Sigmoid colon (tissue), 7 donors: ENCODE results near the gene UGT1A7. TPM values are rescaled to one million over a fixed set of nuclear protein-coding genes. Genes with fewer than 3 reads are reported as not detected.

Experiments used
- DNase-seq: peaks from one replicate; pipeline ENCODE4 v3.0.0-alpha.2; 2019
- H3K27ac ChIP-seq, 4 donors: fragments of 200-600 bp; sonication (generic); one replicate each; pipeline ENCODE4 v1.5.1; 2016 to 2019; ENCODE audit warnings: mild to moderate bottlenecking in 1 of 4
- H3K27me3 ChIP-seq, 3 donors: fragments of 200-600 bp; sonication (generic); one replicate each; pipeline ENCODE4 v1.5.1; 2019; ENCODE audit warnings: mild to moderate bottlenecking in 1 of 3
- H3K36me3 ChIP-seq, 4 donors: fragments of 200-600 bp; sonication (generic); one replicate each; pipeline ENCODE4 v1.5.1; 2016 to 2019
- H3K4me1 ChIP-seq, 4 donors: fragments of 200-600 bp; sonication (generic); one replicate each; pipeline ENCODE4 v1.5.1; 2017 to 2019
- H3K4me3 ChIP-seq, 4 donors: fragments of 200-600 bp; sonication (generic); one replicate each; pipeline ENCODE4 v1.5.1; 2017 to 2019; ENCODE audit warnings: mild to moderate bottlenecking in 2 of 4, moderate library complexity in 1 of 4
- H3K9me3 ChIP-seq, 4 donors: fragments of 200-600 bp in 3 of 4; sonication (generic) in 3 of 4; one replicate each; pipeline versions ENCODE4 v1.5.1 to v1.6.1; 2013 to 2019
- CTCF ChIP-seq, 4 experiments: fragments of 450-650 bp in 3 of 4; fragments of 200-600 bp in 1 of 4; IDR thresholded peaks; one replicate each; pipeline ENCODE4 v1.5.1; 2016 to 2019; ENCODE audit warnings: antibody characterized with exemption in 4 of 4, mild to moderate bottlenecking in 3 of 4, moderate library complexity in 2 of 4
- EP300 ChIP-seq, 4 donors: sonication (generic); formaldehyde crosslinking; IDR thresholded peaks; one replicate each; pipeline ENCODE4 v1.6.1; 2017; ENCODE audit warnings: antibody characterized with exemption in 4 of 4
- POLR2A ChIP-seq, 2 donors: fragments of 450-650 bp; IDR thresholded peaks; one replicate each; pipeline ENCODE4 v1.6.1; 2016; ENCODE audit warnings: antibody characterized with exemption in 2 of 2, mild to moderate bottlenecking in 2 of 2, moderate library complexity in 2 of 2
- POLR2AphosphoS5 ChIP-seq, 4 donors: sonication (generic); formaldehyde crosslinking; IDR thresholded peaks; one replicate each; pipeline ENCODE4 v1.6.1; 2017; ENCODE audit warnings: antibody characterized with exemption in 4 of 4
- WGBS, 2 donors: extraction: QIAGEN DNeasy Blood & Tissue Kit; methylation state at CpG; one replicate each; pipeline ENCODE4 v1.1.7; 2013; 5-methylcytosine and 5-hydroxymethylcytosine counted together
- intact Hi-C: fragments of 100-400 bp; cut with DNase I; formaldehyde crosslinking; loops from one replicate; pipeline ENCODE4 v1.15.1; 2023
- polyA plus RNA-seq, 3 donors: library from polyadenylated mRNA; stranded (reverse); fragments of 200-250 nt; gene quantifications; one replicate each; pipeline ENCODE4 v1.2.3, GENCODE V29; 2013
- total RNA-seq, 4 donors: library from RNA; depleted of rRNA; stranded (reverse); fragments of >200 nt; gene quantifications; one replicate each; pipeline ENCODE4 v1.1.0, GENCODE V29; 2016
- donor health status: healthy with polysubstance abuse.
- donor health status: Bipolar disorder and iron deficiency.
- donor health status: healthy.

Gene UGT1A7
- total and polyA plus RNA-seq, 7 donors = 0.66 TPM; not detected in 6

- WGBS, 2 donors = 68 to 88% methylated on average over 6 of the region's 6 CpGs
- H3K4me1 ChIP-seq = no peaks in the 10 kb centered on the region
Measured at GRCh38 chr2:233760043-233760442, 78.3 kb downstream of the UGT1A7 start, which contains the start of gene UGT1A1. Gene UGT1A1 (plus strand): TSS chr2:233760270. CDS start chr2:233760288, 18 bp downstream.

DNA sequence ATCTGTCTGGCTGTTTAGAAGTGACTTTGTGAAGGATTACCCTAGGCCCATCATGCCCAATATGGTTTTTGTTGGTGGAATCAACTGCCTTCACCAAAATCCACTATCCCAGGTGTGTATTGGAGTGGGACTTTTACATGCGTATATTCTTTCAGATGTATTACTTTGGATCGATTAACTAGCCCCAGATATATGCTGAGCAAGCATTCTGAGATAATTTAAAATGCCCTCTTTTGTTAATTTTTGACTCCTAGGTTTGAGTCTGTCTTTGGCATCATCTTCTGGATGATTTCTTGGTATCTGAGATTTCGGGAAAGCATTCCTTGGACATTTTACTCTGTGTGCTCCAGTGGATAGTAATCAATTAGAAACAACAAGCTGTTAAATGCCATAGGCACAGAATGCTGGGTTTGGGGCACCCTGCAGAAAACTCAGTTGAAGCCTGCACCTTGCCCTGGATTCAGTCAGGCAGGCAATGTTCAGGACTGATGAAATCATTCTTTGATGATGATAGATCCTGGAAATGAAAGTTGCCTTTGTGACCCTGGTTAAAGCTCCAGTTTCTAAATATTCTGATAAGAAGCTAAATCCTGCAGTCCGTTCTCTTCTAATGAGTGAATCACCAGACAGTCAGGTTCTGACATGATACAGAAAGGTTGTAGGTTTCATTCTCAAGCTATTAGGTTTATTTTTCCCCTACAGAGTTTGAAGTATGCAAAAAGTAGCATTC, 79.5 kb downstream of the UGT1A7 start:
- no peaks in the 10 kb centered on the region for H3K4me1 ChIP-seq
- WGBS, 2 donors = 88 to 91% methylated on average over 4 of the region's 4 CpGs
- H3K27me3 ChIP-seq = no peaks in the 10 kb centered on the region
- TF ChIP-seq EP300 (IDR thresholded peaks at IDR 0.05) (no peak), POLR2AphosphoS5 (IDR thresholded peaks at IDR 0.05) (no peak), CTCF (IDR thresholded peaks at IDR 0.05) (no peak)
- H3K27ac ChIP-seq = no peak overlapping the region
- H3K36me3 ChIP-seq = no peaks in the 10 kb centered on the region
- H3K4me3 ChIP-seq = no peak overlapping the region
- no peaks in the 10 kb centered on the region for H3K9me3 ChIP-seq
- DNase-seq = no peak
- intact Hi-C loops = no loop called here

More at GRCh38 chr2:233760043-233760442, 78.3 kb downstream of the UGT1A7 start, which contains the start of gene UGT1A1:
- intact Hi-C loops = no loop called here
- TF ChIP-seq EP300 (IDR thresholded peaks at IDR 0.05) = no peak
- TF ChIP-seq POLR2A (IDR thresholded peaks at IDR 0.05) = no peak
- TF ChIP-seq POLR2AphosphoS5 (IDR thresholded peaks at IDR 0.05) = no peak
- no peak for TF ChIP-seq CTCF (IDR thresholded peaks at IDR 0.05)
- H3K36me3 ChIP-seq = no peaks in the 10 kb centered on the region
- no peak for DNase-seq
- no peaks in the 10 kb centered on the region for H3K27me3 ChIP-seq
- no peak within 1 kb of the TSS for H3K27ac ChIP-seq
- no peaks in the 10 kb centered on the region for H3K9me3 ChIP-seq
- no peak within 1 kb of the TSS for H3K4me3 ChIP-seq

- Histone ChIP-seq H3K36me3 (no peaks in the 10 kb centered on the region), H3K27ac (no peak overlapping the region), H3K27me3 (no peaks in the 10 kb centered on the region), H3K4me3 (no peak overlapping the region), H3K9me3 (no peaks in the 10 kb centered on the region), H3K4me1 (no peaks in the 10 kb centered on the region)
- WGBS, 2 donors = 12 to 58% methylated on average over 7 of the region's 7 CpGs
- intact Hi-C loops = no loop called here
- no peak for TF ChIP-seq POLR2AphosphoS5 (IDR thresholded peaks at IDR 0.05)
- no peak for TF ChIP-seq EP300 (IDR thresholded peaks at IDR 0.05)
- no peak for TF ChIP-seq POLR2A (IDR thresholded peaks at IDR 0.05)
- TF ChIP-seq CTCF (IDR thresholded peaks at IDR 0.05) = no peak
- no peak for DNase-seq
Measured at GRCh38 chr2:233764264-233764663, 82.6 kb downstream of the UGT1A7 start.

- no peaks in the 10 kb centered on the region for H3K4me1 ChIP-seq
- intact Hi-C loops = no loop called here
- no peak for DNase-seq
Measured at GRCh38 chr2:233764761-233765160, 83.1 kb downstream of the UGT1A7 start.

More at GRCh38 chr2:233764761-233765160, 83.1 kb downstream of the UGT1A7 start:
- Histone ChIP-seq H3K4me3 (no peak overlapping the region), H3K36me3 (no peaks in the 10 kb centered on the region), H3K9me3 (no peaks in the 10 kb centered on the region), H3K27me3 (no peaks in the 10 kb centered on the region), H3K27ac (no peak overlapping the region)
- 69 to 74% methylated on average over 3 of the region's 3 CpGs for WGBS, 2 donors
- TF ChIP-seq CTCF (IDR thresholded peaks at IDR 0.05) (no peak), EP300 (IDR thresholded peaks at IDR 0.05) (no peak), POLR2AphosphoS5 (IDR thresholded peaks at IDR 0.05) (no peak), POLR2A (IDR thresholded peaks at IDR 0.05) (no peak)
